Cerebellar nuclear complex (tissue), 1 donor: ENCODE results near the gene FUT7.

ENCODE experiments used
- DNase-seq, 2 experiments: peaks; one replicate each; lab custom pipeline; 2025; lab: John Stamatoyannopoulos, UW

Gene FUT7

GRCh38 chr9:137049544-137050449, 17.9 kb upstream of the FUT7 start:
- DNase-seq = no peak

- no peak for DNase-seq
Measured at GRCh38 chr9:137048655-137049543, 17.0 kb upstream of the FUT7 start.

- DNase-seq = no peak
Measured at GRCh38 chr9:137046088-137046787, 14.3 kb upstream of the FUT7 start, which contains the start of gene NPDC1. TSS of gene NPDC1 (minus strand) at chr9:137046177. CDS start at chr9:137045989, 188 bp downstream.

- DNase-seq = peak in 1 of 2 experiments; percentile 16
Measured at GRCh38 chr9:137045294-137046087, 13.6 kb upstream of the FUT7 start.

GRCh38 chr9:137044502-137045177, 12.8 kb upstream of the FUT7 start:
- no peak for DNase-seq

- no peak for DNase-seq
Measured at GRCh38 chr9:137044037-137044436, 12.1 kb upstream of the FUT7 start.

- no peak for DNase-seq
Measured at GRCh38 chr9:137042751-137043727, 11.2 kb upstream of the FUT7 start.

- no peak for DNase-seq
Measured at GRCh38 chr9:137041124-137041523, 9.2 kb upstream of the FUT7 start.

GRCh38 chr9:137040568-137040967, 8.7 kb upstream of the FUT7 start:
- DNase-seq = no peak

GRCh38 chr9:137039611-137040366, 7.9 kb upstream of the FUT7 start:
- no peak for DNase-seq

GRCh38 chr9:137038916-137039315, 7.0 kb upstream of the FUT7 start:
- no peak for DNase-seq

GRCh38 chr9:137037483-137037882, 5.6 kb upstream of the FUT7 start:
- no peak for DNase-seq

- DNase-seq = no peak
Measured at GRCh38 chr9:137037035-137037434, 5.1 kb upstream of the FUT7 start.

- DNase-seq = no peak
Measured at GRCh38 chr9:137035937-137036336, 4.0 kb upstream of the FUT7 start.

GRCh38 chr9:137035507-137035834, 3.6 kb upstream of the FUT7 start:
- no peak for DNase-seq

- DNase-seq = peak in 1 of 2 experiments; percentile 68
Measured at GRCh38 chr9:137034709-137035506, 3.0 kb upstream of the FUT7 start.

- peak in 1 of 2 experiments; percentile 29 for DNase-seq
Measured at GRCh38 chr9:137034039-137034708, 2.3 kb upstream of the FUT7 start.
